Nephron (organoid): ENCODE measurements around the gene TMEM143.

Experiments used
- H3K27ac Mint-ChIP-seq, 3 experiments: 2 replicates each; pipeline ENCODE4 v1.8.0; 2020; ENCODE audit warnings: mixed read lengths in 3 of 3, mild to moderate bottlenecking in 2 of 3, moderate library complexity in 1 of 3
- H3K27me3 Mint-ChIP-seq: 2 replicates; pipeline ENCODE4 v1.8.0; 2021; ENCODE audit warnings: low read depth, mild to moderate bottlenecking, moderate library complexity, mixed read lengths
- H3K36me3 Mint-ChIP-seq: 2 replicates; pipeline ENCODE4 v1.8.0; 2020; ENCODE audit warnings: low read depth, mixed read lengths
- H3K4me1 Mint-ChIP-seq: 2 replicates; pipeline ENCODE4 v1.8.0; 2020; ENCODE audit warnings: mixed read lengths
- H3K4me3 Mint-ChIP-seq, 3 experiments: 2 replicates each; pipeline ENCODE4 v1.8.0; 2020; ENCODE audit warnings: mild to moderate bottlenecking in 3 of 3, mixed read lengths in 3 of 3, moderate library complexity in 2 of 3
- H3K9me3 Mint-ChIP-seq: 2 replicates; pipeline ENCODE4 v1.8.0; 2020; ENCODE audit warnings: mixed read lengths
- CTCF ChIP-seq, 3 experiments: fragments of 200-600 bp; sonication (generic); IDR thresholded peaks; one replicate each; pipeline ENCODE4 v1.5.0; 2021; ENCODE audit warnings: antibody characterized with exemption in 3 of 3; ENCODE audit not compliant: unreplicated experiment in 3 of 3

The TMEM143 gene

GRCh38 chr19:48350856-48351255 is 12.9 kb downstream of the TMEM143 start:
- no peak for TF ChIP-seq CTCF (IDR thresholded peaks at IDR 0.05; ENCODE audit: unreplicated experiment in 3 of 3)
- H3K4me3 Mint-ChIP-seq: no peak overlapping the region
- peaks cover 6% of the 10 kb centered on the region for H3K4me1 Mint-ChIP-seq
- H3K9me3 Mint-ChIP-seq: no peaks in the 10 kb centered on the region
- H3K36me3 Mint-ChIP-seq: no peaks in the 10 kb centered on the region
- no peak overlapping the region for H3K27ac Mint-ChIP-seq
- peaks cover 4% of the 10 kb centered on the region for H3K27me3 Mint-ChIP-seq

GRCh38 chr19:48348737-48349136 is 15.0 kb downstream of the TMEM143 start:
- Mint-ChIP-seq H3K4me3 (no peak overlapping the region), H3K27ac (peak overlapping the region in 2 of 3 experiments; percentile 55 to 72), H3K9me3 (no peaks in the 10 kb centered on the region), H3K4me1 (peaks cover 6% of the 10 kb centered on the region), H3K27me3 (peaks cover 4% of the 10 kb centered on the region), H3K36me3 (no peaks in the 10 kb centered on the region)
- TF ChIP-seq CTCF (IDR thresholded peaks at IDR 0.05; ENCODE audit: unreplicated experiment in 3 of 3): no peak

- Mint-ChIP-seq H3K9me3 (no peaks in the 10 kb centered on the region), H3K27ac (peak overlapping the region; percentile 23 to 72 (median 55)), H3K27me3 (peaks cover 4% of the 10 kb centered on the region), H3K36me3 (no peaks in the 10 kb centered on the region), H3K4me3 (peak overlapping the region in 1 of 3 experiments; percentile 0), H3K4me1 (peaks cover 6% of the 10 kb centered on the region)
- no peak for TF ChIP-seq CTCF (IDR thresholded peaks at IDR 0.05; ENCODE audit: unreplicated experiment in 3 of 3)
Observed at GRCh38 chr19:48348045-48348444, 15.7 kb downstream of the TMEM143 start.

- Mint-ChIP-seq H3K4me1 (peaks cover 6% of the 10 kb centered on the region), H3K36me3 (no peaks in the 10 kb centered on the region), H3K27me3 (no peaks in the 10 kb centered on the region), H3K27ac (no peak overlapping the region), H3K9me3 (no peaks in the 10 kb centered on the region), H3K4me3 (no peak overlapping the region)
- TF ChIP-seq CTCF (IDR thresholded peaks at IDR 0.05; ENCODE audit: unreplicated experiment in 3 of 3): no peak
Observed at GRCh38 chr19:48346191-48346590, 17.5 kb downstream of the TMEM143 start.

GRCh38 chr19:48344892-48345291 is 18.8 kb downstream of the TMEM143 start:
- H3K4me3 Mint-ChIP-seq: no peak overlapping the region
- H3K4me1 Mint-ChIP-seq: peaks cover 6% of the 10 kb centered on the region
- H3K9me3 Mint-ChIP-seq: no peaks in the 10 kb centered on the region
- no peak for TF ChIP-seq CTCF (IDR thresholded peaks at IDR 0.05; ENCODE audit: unreplicated experiment in 3 of 3)
- H3K36me3 Mint-ChIP-seq: no peaks in the 10 kb centered on the region
- no peaks in the 10 kb centered on the region for H3K27me3 Mint-ChIP-seq
- H3K27ac Mint-ChIP-seq: no peak overlapping the region

GRCh38 chr19:48342841-48343540 is 20.7 kb downstream of the TMEM143 start:
- TF ChIP-seq CTCF (IDR thresholded peaks at IDR 0.05; ENCODE audit: unreplicated experiment in 3 of 3): no peak
- no peaks in the 10 kb centered on the region for H3K36me3 Mint-ChIP-seq
- no peaks in the 10 kb centered on the region for H3K9me3 Mint-ChIP-seq
- H3K4me1 Mint-ChIP-seq: peaks cover under 1% of the 10 kb centered on the region
- H3K4me3 Mint-ChIP-seq: no peak overlapping the region
- no peak overlapping the region for H3K27ac Mint-ChIP-seq
- H3K27me3 Mint-ChIP-seq: no peaks in the 10 kb centered on the region
